CD4-positive, CD25-positive, alpha-beta regulatory T cell (primary cell): Measurements from ENCODE around the gene RARRES2. TPM values are rescaled to one million over a fixed set of nuclear protein-coding genes. Genes with fewer than 3 reads are reported as not detected.
A peak's percentile ranks its signal among the peaks of the same experiment; 100 is the strongest.

ENCODE experiments used
- ATAC-seq, 2 donors: fragments of 150-1000 bp; cut with Tn5 transposase; one replicate each; pipeline ENCODE4 v1.10.0; 2021; ENCODE audit warnings: low read depth in 2 of 2, moderate number of reproducible peaks in 2 of 2, moderate library complexity in 1 of 2
- DNase-seq, 3 donors: peaks; one replicate each; pipeline versions ENCODE4 v3.0.0 to v3.0.0-alpha.2; 2012 to 2022; ENCODE audit warnings: mixed read lengths in 1 of 3
- H3K27ac ChIP-seq: one replicate; pipeline ENCODE4 v1.7.0; 2013; ENCODE audit warnings: mild to moderate bottlenecking, low read length; ENCODE audit not compliant: insufficient read depth, poor library complexity, severe bottlenecking
- H3K27me3 ChIP-seq: one replicate; pipeline ENCODE4 v1.7.0; 2013; ENCODE audit warnings: low read length; ENCODE audit not compliant: control insufficient read depth, insufficient read depth
- H3K36me3 ChIP-seq: one replicate; pipeline ENCODE4 v1.7.0; 2013; ENCODE audit warnings: mild to moderate bottlenecking, low read length, moderate library complexity; ENCODE audit not compliant: control insufficient read depth, insufficient read depth
- H3K4me1 ChIP-seq: 2 replicates; pipeline ENCODE4 v1.7.0; 2013; ENCODE audit warnings: mild to moderate bottlenecking, low read length; ENCODE audit not compliant: insufficient read depth, control insufficient read depth, poor library complexity, severe bottlenecking
- H3K4me3 ChIP-seq: one replicate; pipeline ENCODE4 v1.7.0; 2013; ENCODE audit warnings: low read depth, mild to moderate bottlenecking, low read length, moderate library complexity
- H3K9me3 ChIP-seq, 2 experiments: 1 replicate in 1 of 2; 2 replicates in 1 of 2; pipeline ENCODE4 v1.7.0; 2013; ENCODE audit warnings: low read length in 2 of 2, mild to moderate bottlenecking in 1 of 2, moderate library complexity in 1 of 2; ENCODE audit not compliant: control insufficient read depth in 2 of 2
- H3K27ac Mint-ChIP-seq, 3 donors: one replicate each; pipeline ENCODE4 v1.8.0; 2020 to 2022; ENCODE audit warnings: mild to moderate bottlenecking in 3 of 3, mixed read lengths in 3 of 3, moderate library complexity in 2 of 3
- H3K27me3 Mint-ChIP-seq: one replicate; pipeline ENCODE4 v1.8.0; 2022; ENCODE audit warnings: mild to moderate bottlenecking, mixed read lengths
- H3K36me3 Mint-ChIP-seq: one replicate; pipeline ENCODE4 v1.8.0; 2020; ENCODE audit warnings: mixed read lengths
- H3K4me1 Mint-ChIP-seq, 4 donors: one replicate each; pipeline ENCODE4 v1.8.0; 2020 to 2022; ENCODE audit warnings: mixed read lengths in 4 of 4, mild to moderate bottlenecking in 1 of 4
- H3K4me3 Mint-ChIP-seq, 4 donors: one replicate each; pipeline ENCODE4 v1.8.0; 2020 to 2022; ENCODE audit warnings: mild to moderate bottlenecking in 4 of 4, mixed read lengths in 4 of 4, moderate library complexity in 3 of 4
- H3K9me3 Mint-ChIP-seq, 7 donors: one replicate each; pipeline ENCODE4 v1.8.0; 2020 to 2022; ENCODE audit warnings: mixed read lengths in 7 of 7, mild to moderate bottlenecking in 3 of 7, moderate library complexity in 2 of 7
- polyA plus RNA-seq, 4 donors: library from polyadenylated mRNA; unstranded; fragments of 300-500 nt; fragmentation: Illumina TruSeq; gene quantifications; one replicate each; pipeline ENCODE4 v1.2.3, GENCODE V29; 2021
- total RNA-seq: library from RNA; stranded (reverse); gene quantifications from one replicate; pipeline ENCODE4 v1.2.3, GENCODE V29; 2022

RARRES2 gene
- total and polyA plus RNA-seq, 5 donors from 2014 or later, result not detected

- H3K4me3 Mint-ChIP-seq, result peak overlapping the region in 2 of 4 donors; percentile 51 to 54
- ATAC-seq (no peak), DNase-seq (no peak)
- Histone ChIP-seq H3K4me3 (no peak overlapping the region), H3K4me1 (peaks cover 23% of the 10 kb centered on the region), H3K36me3 (peaks cover 28% of the 10 kb centered on the region), H3K27me3 (no peaks in the 10 kb centered on the region), H3K9me3 (no peaks in the 10 kb centered on the region), H3K27ac (no peak overlapping the region)
- no peaks in the 10 kb centered on the region for H3K27me3 Mint-ChIP-seq
- peaks cover 40% of the 10 kb centered on the region for H3K36me3 Mint-ChIP-seq
- peaks cover 0 to 2% (median 0%) of the 10 kb centered on the region in 7 donors for H3K9me3 Mint-ChIP-seq
- H3K27ac Mint-ChIP-seq, result peak overlapping the region in 1 of 3 donors; percentile 65
- peaks cover 9 to 39% (median 29%) of the 10 kb centered on the region in 4 donors for H3K4me1 Mint-ChIP-seq
These were observed 14.7 kb downstream of the RARRES2 start for GRCh38 chr7:150326657-150327268.

GRCh38 chr7:150325901-150326300 lies 15.5 kb downstream of the RARRES2 start:
- Histone ChIP-seq H3K27ac (no peak overlapping the region), H3K36me3 (peaks cover 28% of the 10 kb centered on the region), H3K9me3 (no peaks in the 10 kb centered on the region), H3K27me3 (no peaks in the 10 kb centered on the region), H3K4me1 (peaks cover 23% of the 10 kb centered on the region), H3K4me3 (no peak overlapping the region)
- H3K36me3 Mint-ChIP-seq, result peaks cover 44% of the 10 kb centered on the region
- no peak for ATAC-seq
- peak overlapping the region in 1 of 3 donors; percentile 96 for H3K27ac Mint-ChIP-seq
- H3K27me3 Mint-ChIP-seq, result no peaks in the 10 kb centered on the region
- peaks cover 0 to 2% (median 0%) of the 10 kb centered on the region in 7 donors for H3K9me3 Mint-ChIP-seq
- peak overlapping the region in 3 of 4 donors; percentile 38 to 99 (median 96) for H3K4me3 Mint-ChIP-seq
- no peak for DNase-seq
- H3K4me1 Mint-ChIP-seq, result peaks cover 9 to 45% (median 34%) of the 10 kb centered on the region in 4 donors

- no peaks in the 10 kb centered on the region for H3K9me3 ChIP-seq
- DNase-seq, result no peak
- Mint-ChIP-seq H3K27me3 (no peaks in the 10 kb centered on the region), H3K27ac (peak overlapping the region; percentile 96 to 99 (median 96)), H3K4me3 (peak overlapping the region; percentile 96 to 99 (median 98)), H3K4me1 (peaks cover 9 to 47% (median 36%) of the 10 kb centered on the region in 4 donors), H3K9me3 (peaks cover 0 to 2% (median 0%) of the 10 kb centered on the region in 7 donors), H3K36me3 (peaks cover 45% of the 10 kb centered on the region)
- no peak overlapping the region for H3K4me3 ChIP-seq
- no peaks in the 10 kb centered on the region for H3K27me3 ChIP-seq
- H3K4me1 ChIP-seq, result peaks cover 26% of the 10 kb centered on the region
- ATAC-seq, result no peak
- H3K27ac ChIP-seq, result no peak overlapping the region
- H3K36me3 ChIP-seq, result peaks cover 28% of the 10 kb centered on the region
These were observed 16.3 kb downstream of the RARRES2 start for GRCh38 chr7:150325110-150325611.

- DNase-seq (no peak), ATAC-seq (no peak)
- H3K4me3 ChIP-seq, result peak overlapping the region; percentile 92
- peak overlapping the region; percentile 80 for H3K27ac ChIP-seq
- H3K36me3 ChIP-seq, result peaks cover 28% of the 10 kb centered on the region
- Mint-ChIP-seq H3K9me3 (peaks cover 0 to 2% (median 0%) of the 10 kb centered on the region in 7 donors), H3K4me3 (peak overlapping the region; percentile 96 to 99 (median 98)), H3K27ac (peak overlapping the region; percentile 96 to 99 (median 99)), H3K27me3 (no peaks in the 10 kb centered on the region), H3K36me3 (peaks cover 45% of the 10 kb centered on the region), H3K4me1 (peaks cover 9 to 54% (median 38%) of the 10 kb centered on the region in 4 donors)
- H3K27me3 ChIP-seq, result no peaks in the 10 kb centered on the region
- no peaks in the 10 kb centered on the region for H3K9me3 ChIP-seq
- H3K4me1 ChIP-seq, result peaks cover 29% of the 10 kb centered on the region
These were observed 17.0 kb downstream of the RARRES2 start for GRCh38 chr7:150324373-150324961.

- peak overlapping the region; percentile 96 to 99 (median 99) for H3K27ac Mint-ChIP-seq
- ATAC-seq, result peak in 1 of 2 donors; percentile 17
- peaks cover 0 to 2% (median 0%) of the 10 kb centered on the region in 7 donors for H3K9me3 Mint-ChIP-seq
- H3K27ac ChIP-seq, result peak overlapping the region; percentile 80
- peaks cover 9 to 54% (median 38%) of the 10 kb centered on the region in 4 donors for H3K4me1 Mint-ChIP-seq
- no peaks in the 10 kb centered on the region for H3K27me3 ChIP-seq
- H3K9me3 ChIP-seq, result no peaks in the 10 kb centered on the region
- peaks cover 23% of the 10 kb centered on the region for H3K36me3 ChIP-seq
- peaks cover 40% of the 10 kb centered on the region for H3K36me3 Mint-ChIP-seq
- peak in 1 of 3 donors; percentile 58 for DNase-seq
- H3K4me1 ChIP-seq, result peaks cover 29% of the 10 kb centered on the region
- peak overlapping the region; percentile 92 for H3K4me3 ChIP-seq
- peak overlapping the region; percentile 96 to 99 (median 98) for H3K4me3 Mint-ChIP-seq
- H3K27me3 Mint-ChIP-seq, result no peaks in the 10 kb centered on the region
These were observed 17.6 kb downstream of the RARRES2 start for GRCh38 chr7:150323682-150324372.

- Mint-ChIP-seq H3K4me1 (peaks cover 9 to 54% (median 38%) of the 10 kb centered on the region in 4 donors), H3K27me3 (no peaks in the 10 kb centered on the region), H3K36me3 (peaks cover 35% of the 10 kb centered on the region), H3K9me3 (peaks cover 0 to 2% (median 0%) of the 10 kb centered on the region in 7 donors), H3K4me3 (peak within 1 kb of the TSS; percentile 96 to 99 (median 98)), H3K27ac (peak within 1 kb of the TSS; percentile 96 to 99 (median 99))
- H3K4me1 ChIP-seq, result peaks cover 29% of the 10 kb centered on the region
- DNase-seq (peak; percentile 40 to 82 (median 58)), ATAC-seq (peak; percentile 46 to 60)
- H3K27me3 ChIP-seq, result no peaks in the 10 kb centered on the region
- peak within 1 kb of the TSS; percentile 92 for H3K4me3 ChIP-seq
- H3K36me3 ChIP-seq, result peaks cover 16% of the 10 kb centered on the region
- H3K27ac ChIP-seq, result peak within 1 kb of the TSS; percentile 80
- no peaks in the 10 kb centered on the region for H3K9me3 ChIP-seq
These were observed 18.4 kb downstream of the RARRES2 start, which contains the start of the genes ACTR3C and LRRC61 for GRCh38 chr7:150322833-150323681. ACTR3C (minus strand) TSS chr7:150323545; CDS start chr7:150295296, 28,249 bp downstream. LRRC61 (plus strand) TSS chr7:150323355; CDS start chr7:150336862, 13,507 bp downstream.
